ENCODE data around the gene FAM20C.

Gene FAM20C

GRCh38 chr7:247636-248035, 55.3 kb downstream of the FAM20C start:
- DNase-seq, result no peak

- DNase-seq, result no peak
Measured at GRCh38 chr7:248732-249435, 56.5 kb downstream of the FAM20C start.

GRCh38 chr7:249989-250388, 57.6 kb downstream of the FAM20C start:
- DNase-seq, result no peak

- no peak for DNase-seq
Measured at GRCh38 chr7:250523-250922, 58.2 kb downstream of the FAM20C start.

GRCh38 chr7:251005-251404, 58.6 kb downstream of the FAM20C start:
- no peak for DNase-seq

- DNase-seq, result no peak
Measured at GRCh38 chr7:251446-252175, 59.2 kb downstream of the FAM20C start.

- DNase-seq, result no peak
Measured at GRCh38 chr7:252216-252965, 60.0 kb downstream of the FAM20C start.

- no peak for DNase-seq
Measured at GRCh38 chr7:252981-253380, 60.6 kb downstream of the FAM20C start.

- no peak for DNase-seq
Measured at GRCh38 chr7:253581-254336, 61.4 kb downstream of the FAM20C start.

- no peak for DNase-seq
Measured at GRCh38 chr7:254337-255037, 62.1 kb downstream of the FAM20C start.

GRCh38 chr7:255038-255435, 62.7 kb downstream of the FAM20C start:
- DNase-seq, result no peak

- no peak for DNase-seq
Measured at GRCh38 chr7:255721-256361, 63.5 kb downstream of the FAM20C start.

- no peak for DNase-seq
Measured at GRCh38 chr7:256461-256940, 64.1 kb downstream of the FAM20C start.

- no peak for DNase-seq
Measured at GRCh38 chr7:256981-257646, 64.7 kb downstream of the FAM20C start.

GRCh38 chr7:257647-257992, 65.2 kb downstream of the FAM20C start:
- no peak for DNase-seq

- no peak for DNase-seq
Measured at GRCh38 chr7:258476-259190, 66.3 kb downstream of the FAM20C start.

- no peak for DNase-seq
Measured at GRCh38 chr7:259191-259505, 66.8 kb downstream of the FAM20C start.

GRCh38 chr7:259751-260405, 67.5 kb downstream of the FAM20C start:
- DNase-seq, result no peak

GRCh38 chr7:260441-261281, 68.3 kb downstream of the FAM20C start:
- DNase-seq, result no peak

All from HCEC 1CT (cell line).